NCI-H187 treated with DMSO at 0.1 percent for 48 hours (cell line): ENCODE data around the gene ENAH.
"Not testable (repeated sequence)": the region's sequence is repeated elsewhere in the genome, so short reads cannot be mapped to it uniquely, and the experiment has no call there.

Source experiments
- DNase-seq: peaks from one replicate; lab custom pipeline; 2025; lab: John Stamatoyannopoulos, UW

The ENAH gene

DNA sequence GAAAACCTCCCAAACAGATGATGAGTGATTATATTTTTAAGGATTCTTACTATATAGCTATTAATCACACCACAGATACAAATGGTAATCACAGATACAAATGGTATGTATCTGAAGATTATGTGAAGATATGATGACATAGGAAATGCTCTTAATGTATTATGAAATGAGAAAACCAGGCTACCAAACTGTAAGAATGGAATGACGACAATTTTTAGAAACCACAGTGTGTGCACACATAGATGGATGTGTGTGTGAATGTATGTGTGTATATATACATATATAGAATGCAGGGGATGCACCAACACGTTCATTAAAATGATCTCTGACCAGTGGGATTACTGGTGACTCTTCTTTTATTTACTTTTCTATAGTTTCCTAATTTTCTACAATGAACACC lies 21.5 kb upstream of the ENAH start:
- no peak for DNase-seq

GRCh38 chr1:225670806-225671733 lies 18.1 kb upstream of the ENAH start:
- no peak for DNase-seq

GRCh38 chr1:225670356-225670755 lies 17.4 kb upstream of the ENAH start:
- no peak for DNase-seq

DNA sequence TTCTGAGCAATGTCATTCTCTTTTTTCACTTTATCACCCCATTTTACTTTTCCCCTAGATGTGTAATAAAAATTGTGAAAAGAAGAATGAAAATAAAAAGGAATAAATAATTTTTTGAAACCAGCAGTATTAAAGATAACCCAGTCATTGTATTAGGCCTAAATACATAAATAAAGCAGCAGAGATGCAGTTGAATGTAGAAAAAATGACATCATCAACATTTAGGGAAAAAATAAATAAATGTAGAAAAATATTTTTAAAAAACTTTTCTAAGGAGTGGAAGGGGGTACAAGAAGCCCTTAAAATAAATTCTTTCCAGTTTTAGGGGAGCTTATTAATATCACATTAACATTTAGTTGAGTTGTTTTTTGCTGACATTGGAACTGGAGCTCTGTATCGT lies 15.3 kb upstream of the ENAH start:
- DNase-seq = no peak

DNA sequence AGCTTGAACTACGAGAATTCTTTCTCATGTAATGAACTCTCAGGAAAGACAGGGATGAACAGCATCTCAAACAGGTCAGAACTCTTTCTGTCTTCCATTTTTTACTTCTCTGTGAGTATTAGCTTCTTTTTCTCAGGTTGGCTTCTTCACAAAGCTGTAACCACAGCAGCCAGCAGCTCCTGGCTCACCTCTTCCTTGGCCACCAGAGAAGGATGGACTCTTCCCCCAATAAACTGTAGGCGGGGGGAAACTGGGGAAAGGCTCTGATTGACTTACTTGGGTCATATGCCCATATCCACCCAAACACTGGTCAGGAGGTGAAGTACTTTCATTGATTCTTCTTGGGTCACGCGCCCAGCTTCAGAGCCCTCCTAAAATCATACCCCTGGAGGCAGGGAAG lies 14.4 kb upstream of the ENAH start:
- DNase-seq = no peak

DNA sequence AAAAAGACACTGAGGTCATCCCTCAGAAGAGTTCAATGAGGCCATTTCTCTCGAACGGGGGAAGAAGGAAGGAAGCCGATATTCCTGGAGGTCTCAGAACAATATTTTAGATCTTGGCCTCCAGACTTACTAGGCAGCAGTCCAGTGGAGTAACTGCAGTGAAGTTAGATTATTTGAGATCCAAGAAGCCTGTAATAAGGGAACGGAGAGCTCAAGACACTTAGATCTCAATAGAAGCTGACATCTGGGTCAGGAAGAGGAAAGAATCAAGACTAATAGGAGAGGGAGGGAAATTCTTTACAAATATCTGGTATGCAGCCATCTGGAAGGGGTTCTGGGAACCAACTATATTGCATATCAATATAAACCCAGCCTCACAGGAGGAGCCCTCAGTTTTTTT lies 13.6 kb upstream of the ENAH start:
- DNase-seq = no peak

GRCh38 chr1:225664762-225665161 lies 11.8 kb upstream of the ENAH start:
- DNase-seq = no peak

DNA sequence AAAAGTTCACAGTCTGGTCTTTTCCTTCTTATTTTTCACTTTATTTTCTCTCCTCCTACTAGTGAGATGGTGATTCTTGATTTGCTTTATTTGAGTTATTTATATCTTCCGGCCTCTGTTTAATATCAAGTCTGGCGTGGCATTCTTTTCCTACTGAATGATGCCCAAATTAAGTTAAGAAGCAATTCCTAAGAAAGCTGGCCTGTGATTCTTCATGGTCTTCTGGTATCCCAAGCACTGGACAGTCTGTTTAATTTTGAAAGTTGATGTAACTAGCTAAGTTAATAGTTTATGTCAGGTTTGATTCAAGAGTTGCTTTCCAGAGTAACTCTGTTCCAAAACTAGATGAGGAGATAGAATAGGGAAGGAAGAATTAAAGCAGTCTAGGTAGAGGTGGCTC lies 9.2 kb upstream of the ENAH start:
- DNase-seq = no peak

DNA sequence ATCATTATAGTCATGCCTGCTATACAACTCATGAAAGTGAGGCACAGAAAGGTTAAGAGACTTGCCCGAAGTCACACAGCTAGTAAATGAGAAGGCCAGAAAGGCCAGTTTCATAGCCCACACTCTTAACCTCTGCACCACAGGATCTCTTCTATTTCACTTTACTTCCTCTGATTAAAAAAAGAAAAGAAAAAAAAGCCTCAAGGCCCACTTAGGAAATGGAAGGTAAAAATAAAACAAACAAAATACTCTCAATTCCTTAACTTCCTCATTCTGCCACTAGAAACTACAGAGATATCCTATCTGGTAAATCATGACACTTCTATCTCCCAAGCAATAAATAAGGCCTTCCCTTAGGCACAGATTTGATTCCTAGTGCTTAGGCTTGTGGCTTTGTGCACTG lies 7.6 kb upstream of the ENAH start:
- no peak for DNase-seq

- no peak for DNase-seq
Observed at GRCh38 chr1:225658041-225658440, 5.1 kb upstream of the ENAH start.

- DNase-seq = no peak
Observed at GRCh38 chr1:225657462-225657989, 4.6 kb upstream of the ENAH start.

DNA sequence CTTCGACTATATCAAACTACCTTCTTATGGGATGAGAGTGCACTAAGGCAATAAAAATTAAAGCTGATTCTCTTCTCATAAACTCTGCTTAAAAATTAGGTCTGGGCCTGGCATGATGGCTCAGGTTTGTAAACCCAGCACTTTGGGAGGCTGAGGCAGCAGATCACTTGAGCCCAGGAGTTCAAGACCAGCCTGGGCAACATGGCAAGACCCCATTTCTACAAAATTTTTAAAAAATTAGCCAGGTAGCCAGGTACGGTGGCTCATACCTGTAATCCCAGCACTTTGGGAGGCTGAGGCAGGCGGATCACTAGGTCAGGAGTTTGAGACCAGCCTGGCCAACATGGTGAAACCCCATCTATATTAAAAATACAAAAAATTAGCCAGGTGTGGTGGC lies 3.3 kb upstream of the ENAH start:
- DNase-seq = not testable (repeated sequence)

GRCh38 chr1:225655509-225656258 lies 2.8 kb upstream of the ENAH start:
- no peak for DNase-seq

DNA sequence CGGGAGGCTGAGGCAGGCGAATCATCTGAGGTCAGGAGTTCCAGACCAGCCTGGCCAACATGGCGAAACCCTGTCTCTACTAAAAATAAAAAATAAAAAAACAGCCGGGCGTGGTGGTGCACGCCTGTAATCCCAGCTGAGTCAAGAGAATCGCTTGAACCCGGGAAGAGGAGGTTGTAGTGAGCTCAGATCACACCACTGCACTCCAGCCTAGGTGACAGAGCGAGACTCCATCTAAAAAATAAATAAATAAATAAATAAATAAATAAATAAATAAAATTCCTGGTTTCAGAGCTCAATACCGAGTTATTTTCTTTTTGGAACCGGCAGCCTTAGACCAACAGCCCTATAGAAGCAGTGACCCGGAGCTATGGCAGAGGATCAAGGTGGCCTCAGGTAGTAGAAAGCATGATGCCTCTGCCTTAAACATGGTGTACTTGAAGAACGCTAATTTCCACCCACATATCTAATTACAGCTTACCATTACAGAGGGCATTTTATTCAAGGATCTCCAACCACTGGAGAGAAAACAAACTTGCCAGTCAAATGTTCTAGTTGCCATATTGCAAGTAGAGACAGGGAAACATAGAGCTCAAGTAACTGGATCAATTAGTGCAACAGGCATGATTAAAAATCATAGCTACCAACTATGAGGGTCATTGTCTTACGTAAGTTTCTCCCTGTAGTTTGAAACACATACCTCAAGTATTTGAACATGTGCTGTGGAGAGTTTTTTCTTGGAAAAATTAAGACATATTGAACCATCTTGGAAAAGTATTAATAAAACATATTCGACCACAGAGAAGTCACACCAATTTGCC lies 2.0 kb upstream of the ENAH start:
- DNase-seq = no peak

DNA sequence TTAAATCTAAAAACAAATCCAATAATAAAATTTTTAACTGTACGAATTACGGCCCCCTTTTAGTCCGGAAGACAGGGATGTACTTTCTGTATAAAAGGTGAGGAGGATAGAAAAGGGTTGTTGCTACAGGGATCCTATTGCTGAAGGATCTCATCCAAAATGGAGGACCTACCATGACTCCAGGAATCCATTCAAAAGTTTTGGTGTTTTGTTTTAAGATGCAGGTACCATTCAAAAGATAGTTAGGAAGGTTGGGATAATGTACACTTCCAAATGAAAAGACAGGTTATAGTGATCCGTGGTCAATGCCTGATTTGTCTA lies 1.3 kb upstream of the ENAH start:
- DNase-seq = no peak

DNA sequence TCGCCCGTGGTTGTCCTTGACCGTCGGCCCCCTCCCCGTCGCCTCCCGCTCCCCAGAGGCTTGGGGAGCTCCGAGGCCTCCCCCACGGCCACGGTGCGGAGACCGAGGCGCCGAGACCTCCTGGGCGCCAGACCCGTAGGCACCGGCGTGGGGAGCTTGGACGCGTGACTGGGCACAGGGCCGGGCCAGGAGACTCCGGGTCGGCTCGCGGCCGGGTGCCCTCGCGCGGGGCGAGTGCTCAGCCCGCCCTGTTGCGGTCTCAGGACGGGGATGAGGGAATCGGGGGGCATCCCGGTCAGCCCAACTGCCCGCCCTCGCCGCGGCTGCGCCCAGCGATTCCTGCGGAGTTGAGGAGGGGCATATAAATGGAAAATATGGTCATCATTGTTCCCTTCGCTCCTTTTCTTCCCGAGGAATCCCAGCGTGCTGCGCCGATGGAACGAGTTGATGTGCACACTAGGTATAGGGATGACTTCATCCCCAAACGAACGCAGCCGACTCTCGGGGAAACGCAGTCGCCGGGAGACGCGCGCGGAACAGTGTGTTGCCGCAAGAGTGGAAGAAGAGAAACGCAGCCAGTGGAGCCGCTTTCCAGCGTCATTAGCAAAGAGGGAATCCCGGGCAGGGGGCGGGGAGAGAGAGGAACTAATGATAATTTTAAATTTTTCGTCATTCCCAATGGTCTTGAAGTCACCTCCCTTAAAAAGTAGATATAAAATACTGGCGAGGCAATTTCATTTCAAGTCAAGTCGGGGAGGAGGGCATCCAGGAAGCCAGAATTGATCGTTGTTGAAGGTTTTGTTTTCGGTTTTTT lies 747 bp upstream of the ENAH start:
- no peak for DNase-seq

DNA sequence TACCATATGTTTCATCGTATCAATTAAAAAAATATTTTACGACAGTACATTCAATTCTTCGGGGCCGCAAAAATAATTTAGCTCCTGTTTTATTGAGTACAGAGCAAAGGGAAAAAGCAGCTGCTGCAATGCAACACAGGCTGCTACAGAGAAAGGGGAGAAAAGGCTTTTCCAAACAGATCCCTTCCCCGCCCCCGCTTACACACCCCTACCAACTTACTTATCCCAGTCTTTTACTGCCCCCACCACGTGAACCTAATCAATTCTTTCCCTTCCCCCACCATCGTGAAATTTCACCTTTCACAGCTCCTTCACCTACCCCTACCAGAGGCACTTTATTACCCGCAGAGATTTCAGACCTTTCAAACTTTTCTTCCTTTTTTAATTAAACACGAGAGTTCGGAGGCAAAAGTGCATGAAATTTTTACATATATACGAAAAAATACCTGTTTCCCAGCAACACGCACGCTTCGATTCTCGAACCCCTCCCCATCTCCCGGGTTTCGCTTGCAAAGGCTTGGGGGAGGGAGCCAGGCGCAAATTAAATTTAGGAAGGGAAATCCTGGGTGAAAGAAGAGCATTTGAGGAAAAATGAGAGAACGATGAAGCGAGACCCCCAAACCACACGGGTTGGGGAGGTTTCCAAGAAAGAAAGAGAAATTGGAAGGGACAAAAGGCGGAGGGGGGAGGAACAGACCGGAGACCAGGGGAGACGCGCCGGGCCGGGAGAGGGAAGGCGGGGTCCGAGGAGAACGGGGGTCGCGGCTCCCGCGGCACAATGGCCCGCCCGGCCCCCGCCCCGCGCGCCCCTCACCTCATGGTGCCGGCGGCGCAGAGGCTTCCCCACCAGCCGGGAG lies 823 bp downstream of the ENAH start:
- no peak for DNase-seq

GRCh38 chr1:225651376-225651871 lies 1.5 kb downstream of the ENAH start:
- DNase-seq = no peak

DNA sequence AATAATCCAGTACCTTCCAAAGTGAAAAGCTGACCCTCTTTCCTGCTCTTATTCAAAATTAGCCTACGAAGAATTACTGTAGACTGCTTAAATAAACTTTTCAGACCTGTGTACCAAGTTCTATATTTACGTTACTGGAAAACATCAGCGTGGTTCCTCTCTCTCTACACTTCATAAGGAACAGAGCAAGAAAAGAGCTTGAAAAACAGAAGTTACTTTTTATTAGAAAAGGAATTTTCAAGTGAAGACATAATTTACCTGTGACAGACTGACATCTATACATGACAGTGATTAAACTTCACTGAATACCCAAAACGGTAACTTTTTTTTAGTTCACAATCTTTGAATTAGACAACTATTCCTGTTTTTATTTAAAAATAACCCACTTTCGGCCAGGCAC lies 2.7 kb downstream of the ENAH start:
- no peak for DNase-seq

DNA sequence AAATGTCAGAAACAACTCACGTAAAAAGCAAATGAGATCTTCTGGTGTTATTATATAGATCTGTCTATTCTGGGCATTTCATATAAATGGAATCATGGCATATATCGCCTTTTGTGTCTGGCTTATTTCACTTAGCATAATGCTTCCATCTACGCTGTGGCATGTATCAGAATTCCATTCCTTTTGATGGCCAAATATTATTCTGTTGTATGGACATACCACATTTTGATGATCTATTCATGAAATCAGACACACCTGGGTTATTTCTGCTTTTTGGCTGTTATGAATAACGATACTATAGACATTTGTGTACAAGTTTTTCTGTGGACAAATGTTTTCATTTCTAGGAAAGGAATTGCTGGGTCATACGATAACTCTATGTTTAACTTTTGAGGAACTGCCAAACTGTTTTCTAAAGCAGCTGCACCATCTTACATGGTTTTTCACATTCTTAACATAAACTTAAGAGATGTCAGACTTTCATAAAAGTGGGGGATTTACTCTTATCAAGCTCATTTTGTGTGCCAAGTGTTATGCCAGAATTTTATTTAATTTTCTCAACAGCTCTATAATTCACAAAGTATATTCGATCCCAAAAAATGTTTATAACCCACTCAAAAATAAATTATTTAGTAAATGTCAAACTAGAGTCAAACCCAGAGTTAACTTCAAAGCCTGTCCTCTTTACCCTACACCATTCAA lies 7.6 kb downstream of the ENAH start:
- DNase-seq = no peak
